HG03135 (cell line): ENCODE measurements around the gene SEPTIN8.
"Not testable (repeated sequence)": the region's sequence is repeated elsewhere in the genome, so short reads cannot be mapped to it uniquely, and the experiment has no call there.

ENCODE experiments used
- ATAC-seq: cut with Tn5 transposase; IDR thresholded peaks from one replicate; pipeline ENCODE4 v1.9.1; 2021; ENCODE audit warnings: mild to moderate bottlenecking, moderate library complexity; ENCODE audit not compliant: unreplicated experiment

Gene SEPTIN8

DNA sequence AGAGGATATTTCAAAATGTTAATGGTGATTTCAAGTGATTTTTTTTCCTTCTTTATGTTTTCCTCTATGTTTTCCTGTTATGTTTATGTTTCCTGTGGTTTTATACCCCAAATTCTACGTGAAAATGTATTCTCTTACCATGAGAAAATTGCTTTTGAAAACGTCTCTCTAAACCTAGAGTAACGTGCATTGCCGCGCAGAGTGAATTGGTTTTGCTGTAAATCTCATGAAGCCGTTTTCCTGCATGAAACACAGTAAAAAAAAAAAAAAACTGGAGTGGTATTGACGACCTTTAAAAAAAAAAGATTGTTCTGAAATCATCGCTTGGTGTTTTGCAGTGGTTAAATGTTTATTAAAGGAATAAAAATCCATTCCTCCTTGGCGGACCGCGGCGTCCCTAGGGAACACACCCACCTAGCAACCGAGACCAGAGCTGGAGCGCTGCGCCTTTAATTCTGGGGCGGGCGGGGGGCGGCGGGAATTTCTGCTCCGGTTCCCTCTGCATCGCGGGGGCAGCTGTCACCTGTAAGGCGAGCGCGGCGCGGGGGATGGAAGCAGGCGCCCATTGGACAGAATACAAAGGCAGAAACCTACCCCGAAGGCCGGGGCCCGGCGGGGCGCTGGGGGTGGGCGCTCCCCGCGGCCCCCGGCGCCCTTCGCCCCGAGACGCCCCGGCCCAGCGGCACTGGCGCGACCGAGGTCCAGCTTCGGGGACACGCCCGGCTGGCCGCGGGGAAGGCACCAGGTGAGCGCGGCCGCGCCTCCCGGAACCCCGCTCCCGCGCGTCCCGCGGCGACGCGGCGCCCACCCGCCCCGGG lies 36.0 kb upstream of the SEPTIN8 start, which contains the start of gene SOWAHA:
Gene SOWAHA (plus strand): TSS at position 522 of the 818 bp plus-strand sequence. CDS start 320 bp downstream, outside the sequence.
- ATAC-seq: no peak

DNA sequence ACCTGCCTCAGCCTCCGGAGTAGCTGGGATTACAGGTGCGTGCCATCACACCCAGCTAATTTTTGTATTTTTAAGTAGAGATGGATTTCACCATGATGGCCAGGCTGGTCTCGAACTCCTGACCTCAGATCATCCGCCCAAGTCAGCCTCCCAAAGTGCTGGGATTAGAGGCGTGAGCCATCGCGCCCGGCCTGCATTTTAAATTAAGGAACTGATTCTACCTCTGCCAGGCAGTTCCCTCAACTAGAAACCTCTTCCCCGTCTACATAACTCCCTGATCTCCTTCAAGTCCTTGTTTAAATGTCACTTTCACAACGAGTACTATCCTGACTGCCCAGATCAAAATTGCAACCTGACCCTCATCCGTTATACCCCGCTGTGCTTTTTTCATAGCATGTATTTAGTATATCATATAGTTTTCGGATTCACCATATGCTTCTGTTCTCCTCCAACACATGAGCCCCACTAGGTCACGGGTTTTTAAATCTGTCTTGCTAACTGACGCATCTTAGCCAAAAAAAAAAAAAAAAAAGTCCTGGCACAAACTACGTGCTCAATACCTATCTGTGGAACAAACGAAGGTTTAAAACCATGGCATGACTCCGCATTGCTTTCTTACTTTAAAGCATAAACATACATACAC lies 35.2 kb upstream of the SEPTIN8 start:
- ATAC-seq: no peak

DNA sequence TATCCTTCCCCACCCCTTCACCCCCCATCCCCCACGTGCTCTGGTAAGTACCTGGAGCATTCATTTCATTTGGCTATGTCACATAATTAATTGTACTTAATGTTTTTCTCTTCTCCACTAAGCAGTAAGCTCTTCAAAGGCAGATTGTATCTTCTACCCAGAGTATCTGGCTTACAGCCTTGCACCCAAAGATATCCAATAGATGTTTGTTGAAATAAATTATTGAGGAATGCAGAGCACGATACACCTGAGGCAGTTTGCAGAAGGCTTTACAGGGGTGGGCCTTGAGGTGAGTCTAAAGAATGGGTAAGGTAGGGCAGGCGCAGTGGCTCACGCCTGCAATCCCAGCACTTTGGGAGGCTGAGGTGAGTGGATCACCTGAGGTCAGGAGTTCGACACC lies 33.6 kb upstream of the SEPTIN8 start:
- ATAC-seq: no peak

DNA sequence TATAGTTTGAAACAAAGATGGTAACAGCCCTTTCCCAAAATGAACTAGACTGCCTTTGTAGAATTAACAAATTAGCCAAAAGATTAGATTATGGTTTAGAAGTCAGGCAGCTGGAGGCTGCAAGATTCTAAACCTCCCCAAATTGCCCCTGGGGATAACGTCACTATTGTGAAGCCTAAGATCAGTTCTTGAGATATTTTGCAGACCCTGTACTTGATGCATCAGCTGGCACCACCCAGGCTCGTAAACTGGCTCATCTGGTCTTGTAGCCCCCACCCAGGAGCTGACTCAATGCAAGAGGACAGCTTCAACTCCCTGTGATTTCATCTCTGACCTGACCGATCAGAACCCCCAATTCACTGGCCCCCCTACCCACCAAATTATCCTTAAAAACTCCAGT lies 31.8 kb upstream of the SEPTIN8 start:
- ATAC-seq: no peak

DNA sequence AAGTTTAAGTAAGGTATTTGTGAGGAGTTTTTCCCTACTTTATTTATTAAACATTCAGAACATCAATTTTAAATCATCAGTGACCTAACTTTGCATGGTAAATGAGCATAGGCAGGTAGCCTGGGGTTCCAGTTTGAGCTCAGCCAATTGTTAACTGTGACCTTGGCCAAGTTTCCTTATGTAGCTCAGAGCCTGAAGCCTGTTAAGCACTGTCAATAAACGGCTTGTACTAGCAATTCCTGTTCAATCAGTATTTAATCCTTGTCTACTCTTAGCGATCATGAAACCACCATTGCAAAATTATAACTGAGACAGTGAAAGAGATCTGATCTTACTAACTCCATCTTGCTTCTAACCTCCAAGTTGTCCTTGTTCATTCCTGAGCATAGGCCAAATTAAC lies 31.4 kb upstream of the SEPTIN8 start:
- no peak for ATAC-seq

DNA sequence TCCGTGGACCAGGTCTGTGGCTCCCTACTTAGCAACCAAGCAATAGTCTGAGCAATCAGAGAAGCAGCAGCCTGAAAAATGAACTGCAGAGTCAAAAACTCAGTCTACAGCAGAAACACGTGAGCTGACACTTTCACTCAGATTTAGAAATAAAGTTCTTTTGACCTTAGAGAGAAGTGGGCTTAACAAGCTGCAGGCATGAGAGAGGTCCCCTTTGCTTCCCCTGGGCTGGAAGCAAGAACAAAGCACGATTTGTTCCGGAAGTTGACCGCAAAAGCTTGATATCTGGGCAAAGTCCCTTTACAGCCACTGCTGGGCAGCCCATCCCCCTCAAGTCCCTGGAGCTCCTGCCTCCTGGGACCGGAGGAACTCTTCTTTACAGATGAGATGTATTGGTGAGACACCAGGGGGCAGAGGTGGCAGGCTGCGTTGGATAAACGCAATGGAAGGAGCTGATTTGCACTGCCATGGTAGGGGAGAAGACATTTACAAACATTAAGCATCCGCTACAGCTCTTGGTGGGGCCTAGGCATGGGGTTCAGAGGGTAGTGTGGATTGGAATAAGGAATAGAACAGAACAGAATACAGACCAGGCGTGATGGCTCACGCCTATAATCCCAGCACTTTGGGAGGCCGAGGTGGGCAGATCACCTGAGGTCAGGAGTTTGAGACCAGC lies 30.3 kb upstream of the SEPTIN8 start:
- ATAC-seq: no peak

DNA sequence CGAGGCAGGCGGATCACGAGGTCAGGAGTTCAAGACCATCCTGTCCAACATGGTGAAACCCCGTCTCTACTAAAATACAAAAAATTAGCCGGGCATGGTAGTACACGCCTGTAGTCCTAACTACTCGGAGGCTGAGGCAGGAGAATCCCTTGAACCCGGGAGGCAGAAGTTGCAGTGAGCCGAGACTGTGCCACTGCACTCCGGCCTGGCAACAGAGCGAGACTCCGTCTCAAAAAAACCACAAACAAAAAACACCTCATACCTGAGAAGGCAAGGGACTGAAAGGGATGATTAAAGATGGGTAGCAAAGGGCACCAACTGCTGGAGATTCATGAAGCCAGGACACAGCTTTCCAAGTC lies 29.7 kb upstream of the SEPTIN8 start:
- ATAC-seq: not testable (repeated sequence)

DNA sequence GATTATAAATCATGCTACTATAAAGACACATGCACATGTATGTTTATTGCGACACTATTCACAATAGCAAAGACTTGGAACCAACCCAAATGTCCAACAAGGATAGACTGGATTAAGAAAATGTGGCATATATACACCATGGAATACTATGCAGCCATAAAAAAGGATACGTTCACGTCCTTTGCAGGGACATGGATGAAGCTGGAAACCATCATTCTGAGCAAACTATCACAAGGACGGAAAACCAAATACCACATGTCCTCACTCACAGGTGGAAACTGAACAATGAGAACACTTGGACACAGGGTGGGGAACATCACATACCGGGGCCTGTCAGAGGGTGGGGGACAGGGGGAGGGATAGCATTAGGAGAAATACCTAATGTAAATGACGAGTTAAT lies 28.8 kb upstream of the SEPTIN8 start:
- ATAC-seq: not testable (repeated sequence)

DNA sequence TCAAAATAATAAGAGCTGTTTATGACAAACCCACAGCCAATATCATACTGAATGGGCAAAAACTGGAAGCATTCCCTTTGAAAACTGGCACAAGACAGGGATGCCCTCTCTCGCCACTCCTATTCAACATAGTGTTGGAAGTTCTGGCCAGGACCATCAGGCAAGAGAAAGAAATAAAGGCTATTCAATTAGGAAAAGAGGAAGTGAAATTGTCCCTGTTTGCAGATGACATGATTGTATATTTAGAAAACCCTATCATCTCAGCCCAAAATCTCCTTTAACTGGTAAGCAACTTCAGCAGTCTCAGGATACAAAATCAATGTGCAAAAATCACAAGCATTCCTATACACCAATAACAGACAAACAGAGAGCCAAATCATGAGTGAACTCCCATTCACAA lies 27.2 kb upstream of the SEPTIN8 start:
- not testable (repeated sequence) for ATAC-seq

DNA sequence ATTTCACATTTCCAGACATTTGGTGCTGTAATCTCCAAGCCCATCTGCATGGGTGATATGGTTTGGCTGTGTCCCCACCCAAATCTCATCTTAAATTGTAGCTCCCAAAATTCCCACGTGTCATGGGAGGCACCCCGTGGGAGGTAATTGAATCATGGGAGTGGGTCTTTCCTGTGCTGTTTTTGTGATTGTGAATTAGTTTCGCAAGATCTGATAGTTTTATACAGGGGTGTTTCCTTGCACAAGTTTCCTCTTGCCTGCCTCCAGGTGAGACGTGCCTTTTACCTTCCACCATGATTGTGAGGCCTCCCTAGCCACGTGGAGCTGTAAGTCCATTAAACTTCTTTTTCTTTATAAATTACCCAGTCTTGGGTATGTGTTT lies 25.6 kb upstream of the SEPTIN8 start:
- not testable (repeated sequence) for ATAC-seq

DNA sequence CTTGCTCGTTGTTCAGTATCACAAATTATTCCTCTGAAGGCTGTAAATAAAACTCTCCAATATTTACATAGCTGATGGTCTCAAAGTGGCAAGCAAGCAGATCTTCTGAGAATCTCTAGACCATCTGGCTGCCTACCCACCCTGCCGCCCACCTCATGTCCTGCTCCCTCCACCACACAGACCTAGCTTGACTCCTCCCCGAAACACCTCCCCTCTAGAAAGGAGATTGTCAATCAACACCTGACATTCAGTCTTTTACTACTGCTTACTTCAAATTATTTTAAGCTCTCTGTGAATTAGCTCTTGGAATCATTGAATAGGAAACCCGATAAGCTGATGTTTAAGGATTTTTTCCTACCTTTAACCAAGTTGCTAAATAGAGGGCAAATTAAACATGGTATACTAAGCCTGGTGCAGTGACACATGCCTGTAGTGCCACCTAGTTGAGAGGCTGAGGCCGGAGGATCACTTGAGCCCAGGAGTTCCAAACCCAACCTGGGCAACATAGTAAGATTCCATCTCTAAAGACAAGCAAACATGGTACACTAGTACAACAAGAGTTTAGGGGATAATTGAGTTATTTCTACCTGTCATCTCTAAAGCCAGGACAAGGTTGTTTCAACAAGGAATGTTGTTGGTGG lies 25.1 kb upstream of the SEPTIN8 start:
- no peak for ATAC-seq

DNA sequence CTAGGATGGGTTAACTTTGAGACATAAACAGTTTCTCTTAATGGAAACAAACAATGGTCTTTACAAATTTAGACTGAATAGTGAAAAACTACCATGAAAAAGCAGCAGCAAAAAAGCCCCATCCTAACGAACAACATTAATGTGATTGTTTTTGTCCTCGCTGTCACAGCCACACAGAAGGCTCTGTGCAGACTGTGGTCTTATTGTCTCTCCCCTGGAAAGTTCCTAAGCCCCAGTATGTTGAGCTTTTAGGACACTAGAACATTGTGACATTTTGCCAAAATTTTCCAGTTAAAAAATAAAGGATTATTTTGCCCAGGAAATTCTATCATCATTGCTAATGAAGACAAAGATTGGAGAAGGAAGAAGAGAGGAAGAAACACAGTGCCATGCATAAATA lies 23.5 kb upstream of the SEPTIN8 start:
- ATAC-seq: no peak

DNA sequence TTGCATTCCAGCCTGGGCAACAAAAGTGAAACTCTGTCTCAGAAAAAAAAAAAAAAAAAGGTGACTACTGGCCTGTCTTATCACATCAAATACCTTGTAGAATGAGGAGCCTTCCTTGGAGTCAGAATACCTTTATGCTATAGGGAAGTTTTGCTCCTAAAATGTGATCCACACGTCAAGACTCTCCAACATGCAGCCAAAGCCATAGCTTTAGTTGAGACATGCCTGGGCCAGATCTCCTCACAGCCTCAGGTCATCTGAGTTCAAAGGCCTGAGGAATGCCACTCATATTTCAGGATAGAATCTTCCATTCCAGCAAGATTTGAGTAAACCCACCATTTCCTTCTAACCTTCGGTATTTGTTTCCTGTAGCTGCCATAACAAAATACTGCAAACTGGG lies 22.4 kb upstream of the SEPTIN8 start:
- no peak for ATAC-seq

DNA sequence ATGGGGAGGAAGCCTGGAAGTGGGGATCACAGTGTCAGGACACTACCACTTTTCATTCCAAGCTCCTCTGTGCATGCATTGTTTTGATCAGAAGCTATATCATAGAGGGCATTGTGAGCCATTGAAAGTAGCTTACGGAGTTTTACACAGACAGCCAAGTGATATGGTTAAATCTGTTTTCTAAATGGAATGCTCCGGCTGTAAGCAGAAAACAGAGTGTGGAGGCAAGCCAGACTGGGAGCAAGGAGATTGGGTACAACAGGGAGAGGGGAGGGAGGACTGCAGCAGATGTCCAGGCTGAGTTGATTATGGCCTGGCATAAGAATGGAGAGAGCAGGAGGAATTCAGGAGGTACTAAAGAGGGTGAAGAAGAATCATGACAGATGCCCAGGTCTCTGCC lies 20.6 kb upstream of the SEPTIN8 start:
- no peak for ATAC-seq

DNA sequence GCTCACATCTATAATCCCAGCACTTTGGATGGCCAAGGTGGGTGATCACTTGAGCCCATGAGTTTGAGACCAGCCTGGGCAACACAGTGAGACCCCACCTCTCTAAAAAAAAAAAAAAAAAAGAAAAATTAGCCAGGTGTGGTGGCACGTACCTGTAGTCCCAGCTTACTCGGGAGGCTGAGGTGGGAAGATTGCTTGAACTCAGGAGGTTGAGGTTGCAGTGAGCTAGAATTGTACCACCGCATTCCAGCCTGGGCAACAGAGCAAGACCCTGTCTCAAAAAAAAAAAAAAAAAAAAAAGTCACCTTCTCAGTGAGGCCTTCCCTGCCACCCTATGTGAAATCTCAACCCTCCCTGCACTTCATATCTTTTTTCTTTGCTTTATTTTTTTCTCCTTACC lies 14.0 kb upstream of the SEPTIN8 start:
- ATAC-seq: no peak

DNA sequence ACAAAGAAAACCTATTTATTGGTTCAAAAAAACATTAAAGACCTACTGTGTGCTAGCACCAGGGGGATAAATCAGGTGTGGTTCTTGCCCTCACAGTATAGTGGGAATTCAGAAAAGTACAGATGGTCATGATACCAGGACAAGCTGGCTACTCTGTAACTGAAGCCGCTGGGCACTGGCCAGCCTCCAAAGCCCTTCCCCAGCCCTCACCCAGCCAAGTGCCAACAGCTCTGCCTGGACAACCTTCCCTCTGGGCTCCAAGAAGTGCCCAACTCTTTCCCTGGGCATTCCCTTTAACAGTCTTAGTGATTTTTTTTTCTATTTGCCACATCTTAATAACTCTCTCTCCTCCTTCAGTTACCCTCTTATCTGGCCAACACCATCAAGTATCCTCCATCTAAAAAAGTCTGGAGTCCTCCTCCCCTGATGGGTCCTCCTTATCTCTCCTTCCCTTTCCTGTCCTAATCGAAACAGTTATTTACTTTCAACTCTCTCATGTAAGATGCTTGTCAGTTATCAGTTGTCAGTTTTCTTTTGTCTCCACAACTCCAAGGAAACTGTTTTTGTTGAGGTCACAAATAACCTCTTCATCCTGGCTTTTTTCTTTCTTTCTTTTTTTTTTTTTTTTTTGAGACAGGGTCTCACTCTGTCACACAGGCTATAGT lies 13.3 kb upstream of the SEPTIN8 start:
- ATAC-seq: no peak

DNA sequence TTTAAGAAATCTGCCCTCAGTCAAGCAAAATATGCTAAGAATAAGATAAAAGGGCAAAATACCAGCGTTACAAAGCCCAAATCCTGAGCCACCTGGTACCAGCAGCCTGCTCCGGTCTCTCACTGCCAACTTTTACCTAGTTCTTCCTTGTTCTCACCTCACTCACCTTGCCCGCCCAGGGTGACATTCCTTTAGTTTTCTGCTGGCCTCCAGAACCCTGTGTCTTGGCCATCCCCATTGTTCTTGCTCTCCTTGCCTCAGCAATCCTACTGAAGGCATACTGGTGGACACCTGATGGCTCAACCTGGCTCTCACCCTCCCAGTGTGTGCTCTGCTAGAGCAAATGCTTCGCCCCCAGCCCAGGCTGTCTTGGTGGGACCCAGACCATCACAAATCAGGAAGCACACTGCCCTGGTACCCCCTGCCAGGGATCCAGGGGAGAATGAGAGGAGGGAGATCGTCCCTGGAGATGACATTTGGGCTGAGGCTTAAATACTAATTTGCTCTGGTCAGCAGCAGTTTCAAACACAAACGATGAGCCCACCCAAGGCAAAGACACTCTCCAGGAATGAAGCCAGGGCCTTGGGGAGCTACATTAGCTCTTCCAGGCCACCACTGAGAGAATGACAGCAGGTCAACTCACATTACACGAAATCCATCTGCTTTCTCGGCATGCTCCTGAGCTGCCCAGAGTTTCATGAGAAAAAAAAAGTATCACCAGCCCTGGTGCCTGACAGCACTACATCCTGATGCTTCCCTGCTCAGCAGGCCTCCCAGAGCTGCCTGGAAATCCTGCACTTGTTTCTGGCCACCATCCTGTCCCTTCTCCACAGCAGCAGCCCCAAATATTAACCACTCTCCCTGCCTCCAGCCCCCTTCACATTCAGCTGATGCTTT lies 12.2 kb upstream of the SEPTIN8 start:
- no peak for ATAC-seq

DNA sequence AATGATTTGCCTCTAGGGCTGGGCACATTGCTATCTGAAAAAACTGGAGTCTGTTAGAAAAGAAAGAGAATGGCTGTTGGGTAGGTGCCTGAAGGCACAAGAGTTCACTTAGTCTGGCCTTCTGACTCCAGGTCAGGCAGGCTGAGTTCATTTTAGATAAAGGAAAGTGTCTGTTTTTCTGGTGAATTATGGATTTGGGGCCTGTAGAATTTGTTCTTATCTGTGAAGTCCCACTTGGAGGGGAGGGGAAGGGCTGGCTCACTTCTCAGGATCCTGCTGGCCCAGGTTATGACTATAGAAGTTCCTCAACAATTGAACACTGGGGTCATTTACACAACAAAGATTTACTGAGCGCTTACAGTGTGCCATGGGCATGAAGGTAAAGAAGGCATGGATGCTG lies 11.5 kb upstream of the SEPTIN8 start:
- no peak for ATAC-seq

DNA sequence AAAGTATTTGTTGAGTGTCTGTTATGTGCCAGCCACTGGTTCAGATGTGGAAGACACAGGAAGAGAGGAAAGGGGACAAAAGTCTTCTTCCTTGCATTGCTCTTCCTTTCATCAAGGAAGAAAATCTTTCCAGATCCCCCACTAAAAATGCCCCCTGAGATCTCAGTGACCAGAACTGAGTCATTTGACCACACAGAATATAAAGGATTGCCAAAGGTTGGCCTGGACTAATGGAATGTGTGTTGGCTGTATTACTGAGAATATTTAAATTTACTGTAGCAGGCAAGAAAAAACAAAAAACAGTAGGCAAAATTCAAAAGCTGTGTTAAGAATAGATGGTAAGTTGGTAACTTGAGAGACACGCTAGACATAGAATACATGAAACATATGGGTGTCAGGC lies 10.0 kb upstream of the SEPTIN8 start:
- no peak for ATAC-seq

DNA sequence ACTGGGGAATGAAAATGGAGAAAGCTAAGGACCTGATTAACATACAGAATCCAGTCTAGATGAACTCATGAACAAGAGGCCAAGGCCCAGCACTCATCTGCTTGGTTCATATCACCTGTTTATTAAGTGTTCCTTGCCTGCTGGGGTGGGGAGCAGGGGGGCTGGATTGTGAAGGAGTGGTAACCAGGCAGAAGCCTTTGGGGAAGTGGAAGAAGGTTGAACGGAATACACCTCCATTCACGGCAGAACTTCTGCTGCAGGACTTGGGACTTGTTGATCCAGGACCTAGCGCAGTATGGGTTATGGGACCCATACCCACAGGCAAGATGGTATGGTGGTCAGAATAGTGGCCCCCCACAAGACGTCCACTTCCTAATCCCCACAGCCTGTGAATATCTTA lies 8.8 kb upstream of the SEPTIN8 start:
- no peak for ATAC-seq
